CD4-positive, alpha-beta T cell treated with Interleukin-15 for 4 hours (primary cell): ENCODE data around the gene TSPAN7.

ENCODE experiments used
- DNase-seq: peaks from one replicate; pipeline ENCODE4 v3.0.0-alpha.2; 2020; ENCODE audit warnings: low spot score

The TSPAN7 gene

DNA sequence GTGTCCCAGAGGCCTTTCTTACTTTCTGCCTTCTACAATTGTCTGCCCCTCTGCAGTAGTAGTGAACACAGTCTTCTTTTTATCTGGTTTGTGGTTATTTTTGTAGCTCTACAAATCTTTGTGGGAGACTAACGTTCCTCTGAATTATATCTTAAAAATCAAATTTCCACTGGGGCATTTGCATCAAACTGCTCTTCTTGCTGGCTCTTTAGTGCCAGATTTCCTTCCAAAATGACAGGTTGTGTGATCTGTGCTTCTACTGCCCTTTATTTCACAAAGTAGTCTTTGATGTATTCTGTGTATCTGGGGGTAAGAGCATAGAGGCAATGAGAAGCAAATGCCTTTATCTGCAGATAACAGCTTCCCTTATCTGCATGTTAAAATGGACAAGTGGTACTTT is 34.5 kb downstream of the TSPAN7 start:
- no peak for DNase-seq

DNA sequence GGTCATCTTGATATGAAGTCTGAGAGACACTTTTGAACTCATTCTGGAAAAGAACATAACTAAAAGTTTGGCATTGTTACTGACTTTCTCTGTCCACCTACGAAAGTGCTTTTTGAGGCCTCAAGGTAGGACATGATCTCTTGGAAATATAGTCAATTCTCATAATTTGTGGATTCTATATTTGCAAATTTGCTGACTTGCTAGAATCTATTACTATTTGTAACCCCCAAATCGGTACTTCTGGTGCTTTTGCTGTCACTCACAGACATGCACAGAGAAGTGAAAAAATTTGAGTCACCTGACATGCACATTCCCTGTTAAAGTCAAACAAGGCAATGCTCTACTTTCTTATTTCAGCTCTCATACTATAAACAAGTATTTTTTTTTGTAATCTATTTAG is 35.6 kb downstream of the TSPAN7 start:
- no peak for DNase-seq

DNA sequence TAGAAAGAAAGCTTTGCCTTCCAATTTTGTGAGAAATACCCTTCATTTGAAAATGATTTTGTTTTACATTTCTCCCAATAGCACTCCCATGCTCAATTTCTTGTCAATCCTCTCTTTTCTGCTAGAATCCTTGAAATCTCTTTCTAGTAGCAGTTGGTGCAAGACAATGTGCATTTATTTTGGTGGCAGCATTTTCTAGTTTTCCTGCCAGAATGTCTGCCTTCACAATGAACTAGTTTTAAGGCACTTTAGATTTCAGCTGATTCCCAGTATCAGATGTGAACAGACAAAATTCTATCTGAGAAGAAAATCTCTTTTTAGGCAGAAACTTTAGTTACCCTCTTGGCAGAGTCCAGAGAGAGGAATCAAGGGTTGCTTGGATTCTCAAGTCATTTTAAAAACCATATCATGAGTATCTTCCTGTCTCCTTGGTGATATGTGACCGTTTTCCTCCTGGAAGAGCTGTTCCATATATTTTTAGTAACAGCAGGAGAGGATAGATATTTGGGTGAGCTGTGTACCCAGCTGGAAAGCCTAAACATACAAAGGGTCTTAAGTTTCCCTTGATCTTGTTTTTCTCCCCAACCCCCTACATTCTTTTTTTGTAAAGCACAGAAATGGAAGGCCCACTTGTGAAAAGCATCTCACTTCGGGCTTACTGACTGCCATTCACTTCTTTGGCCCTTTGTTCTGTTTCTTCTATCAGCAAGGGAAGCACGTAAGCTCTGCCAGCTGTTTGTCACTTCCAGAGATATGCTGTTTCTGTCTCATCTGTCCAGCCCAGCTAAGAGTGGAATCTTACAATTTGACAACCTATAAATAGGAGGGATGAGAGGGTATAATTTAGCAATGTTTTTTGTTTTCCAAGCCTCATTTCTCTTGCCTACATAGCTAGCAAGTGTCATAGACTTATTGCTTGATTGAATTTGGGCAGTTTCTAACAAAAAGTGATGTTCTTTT is 38.7 kb downstream of the TSPAN7 start:
- DNase-seq = no peak

DNA sequence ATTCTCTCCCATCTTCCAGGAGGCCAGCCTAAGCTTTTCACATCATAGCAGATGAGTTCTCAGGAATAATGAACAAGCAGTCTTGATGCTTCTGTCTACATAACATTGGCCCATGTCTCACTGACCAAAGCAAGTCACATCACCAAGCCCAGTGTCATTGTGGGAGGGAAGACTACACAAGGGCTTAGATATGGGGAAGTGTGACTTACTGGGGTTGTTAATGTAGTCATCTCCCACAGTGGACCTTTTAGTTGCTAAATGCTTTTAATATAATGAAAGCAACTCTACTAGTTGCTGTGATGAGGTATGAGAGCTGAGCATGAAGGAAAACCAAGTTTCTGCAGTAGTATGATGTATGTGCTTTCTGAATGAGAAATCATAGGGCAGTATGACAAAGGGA is 40.5 kb downstream of the TSPAN7 start:
- DNase-seq = no peak

GRCh38 chrX:38606821-38607220 is 45.5 kb downstream of the TSPAN7 start:
- no peak for DNase-seq

DNA sequence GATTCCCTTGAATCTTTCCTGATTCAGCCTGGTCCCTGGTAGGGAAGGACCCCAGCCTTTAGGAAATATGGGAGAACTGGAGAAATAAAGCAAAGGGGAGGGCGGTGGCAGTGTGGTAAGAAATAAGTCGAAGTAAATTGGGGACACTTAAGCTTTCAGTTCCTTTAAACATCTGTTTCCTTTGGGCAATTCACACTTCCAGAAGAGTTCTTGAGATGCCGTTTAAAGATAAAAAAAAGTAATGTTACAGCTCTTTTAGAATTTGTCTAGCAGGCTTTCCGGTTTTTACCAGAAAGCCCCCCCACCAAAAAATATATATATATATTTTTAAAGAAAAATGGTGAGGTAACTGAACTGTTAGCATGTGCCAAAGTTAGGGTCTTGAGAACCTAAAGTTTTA is 46.6 kb downstream of the TSPAN7 start:
- DNase-seq = no peak

DNA sequence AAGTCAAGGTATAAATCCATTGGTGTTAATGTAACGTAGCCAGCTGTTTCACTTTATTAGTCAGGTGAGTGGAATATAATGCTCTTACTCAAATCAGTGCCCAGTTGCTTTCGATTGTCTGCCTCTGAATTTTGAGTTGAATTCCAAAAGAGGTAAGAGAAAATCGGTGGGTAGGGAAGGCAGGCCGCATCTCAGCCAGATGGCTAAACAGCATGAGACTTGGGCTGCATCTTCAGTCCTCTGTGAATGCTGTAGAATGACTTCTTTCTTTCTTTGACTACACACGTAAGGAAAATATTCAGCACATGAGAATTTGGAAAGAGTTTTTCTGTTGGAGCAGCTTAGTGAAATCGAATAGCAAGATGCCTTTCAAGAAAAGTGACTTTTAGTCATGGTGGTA is 49.5 kb downstream of the TSPAN7 start:
- DNase-seq = no peak

GRCh38 chrX:38612281-38612680 is 50.9 kb downstream of the TSPAN7 start:
- no peak for DNase-seq

- no peak for DNase-seq
These were observed 53.1 kb downstream of the TSPAN7 start for GRCh38 chrX:38614485-38614884.

- no peak for DNase-seq
These were observed 55.6 kb downstream of the TSPAN7 start for GRCh38 chrX:38616904-38617303.

GRCh38 chrX:38618180-38618579 is 56.8 kb downstream of the TSPAN7 start:
- no peak for DNase-seq

GRCh38 chrX:38620623-38621022 is 59.3 kb downstream of the TSPAN7 start:
- DNase-seq = no peak

DNA sequence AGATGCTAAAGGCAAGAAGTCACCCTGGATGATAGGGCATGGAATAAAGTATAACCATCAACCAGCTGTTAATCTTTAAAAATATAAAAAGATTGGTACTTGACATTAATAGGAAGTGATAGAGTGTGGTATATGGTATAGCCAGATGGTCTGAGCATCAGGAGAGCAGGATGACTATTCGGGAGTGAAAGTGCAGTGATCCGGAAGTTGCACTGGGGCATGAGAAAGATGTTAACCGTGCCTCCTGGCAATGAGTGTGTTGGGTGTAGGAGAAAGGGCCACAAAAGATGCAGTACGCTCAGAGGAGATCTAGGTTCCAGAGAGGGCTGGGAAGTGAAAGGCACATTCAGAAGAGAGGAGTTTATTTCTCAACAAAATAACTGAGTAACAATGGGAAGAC is 65.0 kb downstream of the TSPAN7 start:
- no peak for DNase-seq

GRCh38 chrX:38627683-38628082 is 66.3 kb downstream of the TSPAN7 start:
- DNase-seq = no peak

DNA sequence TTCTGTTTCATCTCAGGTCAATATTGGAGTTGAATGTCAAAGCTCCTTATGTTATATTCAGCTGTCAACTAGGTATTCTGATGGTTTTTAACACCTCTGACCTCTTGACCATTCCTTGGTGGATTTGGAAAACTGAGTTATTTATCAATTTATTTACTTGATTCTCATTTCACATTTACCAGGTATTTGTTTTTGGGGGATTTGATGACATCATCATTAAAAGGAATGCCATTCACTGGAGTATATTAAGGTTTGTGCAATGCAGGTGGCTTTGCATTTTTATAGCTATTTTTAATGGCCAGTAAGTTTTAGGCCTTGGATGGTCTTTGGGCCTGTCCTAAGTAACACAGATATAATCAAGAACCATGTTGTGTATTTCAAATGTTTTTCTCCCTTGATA is 67.2 kb downstream of the TSPAN7 start:
- no peak for DNase-seq

DNA sequence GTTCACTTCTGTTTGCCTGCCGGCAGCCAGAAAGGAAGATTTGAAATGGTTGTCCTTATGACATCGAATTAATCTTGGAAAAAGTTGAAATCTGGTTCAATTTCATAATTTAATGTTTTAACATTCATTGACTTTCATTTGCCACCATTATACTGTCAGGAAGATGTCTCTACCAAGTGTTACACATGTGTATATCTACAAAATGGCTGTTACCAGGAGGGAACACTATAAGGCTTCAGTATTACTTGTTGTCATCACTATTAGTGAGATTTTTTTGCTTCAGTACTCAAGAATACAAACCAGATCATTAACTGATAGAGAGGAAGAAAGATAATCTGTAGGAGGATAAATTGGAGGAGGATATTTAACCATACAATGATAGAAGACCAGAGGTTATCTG is 71.2 kb downstream of the TSPAN7 start:
- DNase-seq = no peak

DNA sequence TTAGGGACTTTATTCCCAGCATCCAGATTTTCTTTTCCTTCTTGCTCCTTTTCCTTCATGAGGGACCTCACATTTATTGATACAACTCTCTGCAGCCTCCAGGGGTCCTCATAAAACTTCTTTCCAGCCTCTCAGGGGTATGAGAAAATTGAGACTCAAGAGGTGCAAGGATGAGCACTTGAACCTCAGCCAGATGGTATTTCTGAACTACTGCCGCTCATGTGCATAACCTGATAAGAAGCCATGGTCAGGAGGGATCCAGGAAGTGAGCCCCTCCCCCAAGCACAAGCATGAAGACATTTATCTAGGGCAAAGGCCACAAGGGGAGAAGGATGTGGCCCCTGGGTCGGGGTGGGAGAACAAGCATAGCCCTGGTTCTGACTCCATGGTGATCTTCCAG is 73.3 kb downstream of the TSPAN7 start:
- no peak for DNase-seq

- no peak for DNase-seq
These were observed 75.8 kb downstream of the TSPAN7 start for GRCh38 chrX:38636949-38637819.

DNA sequence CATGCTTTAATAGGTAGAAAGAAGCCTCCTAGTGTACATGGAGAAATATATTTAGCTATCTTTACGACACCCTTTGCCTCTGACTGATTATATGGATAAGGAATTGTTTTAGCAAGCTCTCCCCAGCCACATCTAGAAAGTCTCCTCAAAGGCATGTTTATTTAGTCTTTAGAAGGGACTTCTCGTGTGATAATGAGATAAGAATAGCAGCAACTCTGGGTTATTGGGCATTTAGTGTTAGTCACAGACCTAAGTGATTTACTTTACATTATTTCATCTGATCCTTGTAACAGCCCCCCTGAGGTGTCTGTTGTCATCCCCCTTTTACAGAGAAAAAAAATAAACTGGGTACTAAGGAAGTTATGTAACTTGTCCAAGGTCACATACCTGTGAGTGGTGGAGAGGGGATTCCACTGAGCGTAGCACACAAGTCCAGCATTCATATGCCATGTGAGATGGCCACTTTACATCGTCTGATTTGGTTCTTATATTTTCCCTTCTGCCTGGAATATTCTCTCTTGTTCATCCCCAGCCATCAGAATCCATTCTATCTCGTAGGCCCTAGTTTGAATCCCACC is 77.7 kb downstream of the TSPAN7 start:
- DNase-seq = no peak

DNA sequence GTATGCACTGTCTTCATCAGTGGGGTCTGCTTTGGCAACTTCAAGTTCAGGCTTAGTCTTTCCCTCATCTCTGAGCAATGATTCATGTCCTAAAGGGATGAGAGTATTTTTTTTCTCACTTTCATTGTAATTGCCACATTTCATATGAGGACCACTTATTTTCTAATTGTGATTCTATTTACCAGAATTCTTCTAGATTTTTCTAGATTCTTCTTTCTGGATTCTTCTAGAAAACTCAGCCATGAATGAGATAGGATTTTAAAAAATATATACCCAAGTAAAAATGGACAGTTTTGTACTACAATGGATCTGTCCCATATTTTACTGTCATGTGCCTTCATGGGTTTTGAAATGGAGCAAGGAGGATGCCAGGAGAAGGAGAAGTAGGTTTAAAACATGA is 78.4 kb downstream of the TSPAN7 start:
- no peak for DNase-seq

DNA sequence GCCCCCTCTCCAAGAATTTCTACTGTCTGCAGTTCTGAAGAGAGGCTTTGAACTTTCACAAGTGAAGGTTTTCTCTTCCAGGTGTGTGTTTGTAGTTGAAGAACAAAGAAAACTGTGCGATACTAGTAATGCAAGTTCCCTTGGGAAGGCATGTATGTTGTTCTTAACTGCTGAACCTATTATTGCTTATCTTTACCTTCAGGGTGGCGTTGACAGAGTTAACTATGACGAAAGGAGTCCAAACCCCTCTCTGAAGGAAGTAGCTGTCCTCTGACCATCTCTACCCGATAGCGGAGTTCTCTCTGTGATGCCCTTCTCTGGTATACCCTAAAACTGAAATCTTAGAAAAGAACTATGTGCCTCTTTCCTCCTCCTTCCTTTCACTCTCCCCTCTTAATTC is 79.9 kb downstream of the TSPAN7 start:
- DNase-seq = no peak

DNA sequence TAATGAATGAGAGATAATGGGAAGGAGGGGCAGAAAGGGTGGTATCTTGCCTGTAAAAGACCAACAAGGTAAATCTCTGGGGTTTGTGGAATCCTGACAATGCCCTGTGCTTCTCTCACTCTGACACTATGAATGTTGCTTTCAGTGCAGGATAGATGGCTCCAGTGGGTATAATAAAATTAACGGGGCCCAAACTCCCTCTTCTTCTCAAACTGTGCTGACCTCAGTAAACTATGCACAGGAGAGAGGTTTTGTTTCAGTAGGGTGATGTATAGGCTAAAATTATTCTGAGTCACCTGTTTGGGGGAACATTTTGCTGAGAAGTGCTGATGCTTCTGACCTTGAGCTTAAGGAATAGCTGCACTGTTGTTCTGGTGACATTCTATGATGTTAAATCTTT is 82.6 kb downstream of the TSPAN7 start:
- DNase-seq = no peak

GRCh38 chrX:38646129-38646528 is 84.8 kb downstream of the TSPAN7 start:
- no peak for DNase-seq
